GM18870 (cell line): Measurements from ENCODE around the gene MAPK6.

Experiments used
- ATAC-seq: cut with Tn5 transposase; IDR thresholded peaks from one replicate; pipeline ENCODE4 v1.9.1; 2021; ENCODE audit warnings: moderate library complexity; ENCODE audit not compliant: unreplicated experiment

MAPK6 gene

GRCh38 chr15:52010633-52011595 lies 8.1 kb upstream of the MAPK6 start:
- ATAC-seq, result no peak

- ATAC-seq, result no peak
Observed at GRCh38 chr15:52011711-52012144, 7.3 kb upstream of the MAPK6 start.

- ATAC-seq, result no peak
Observed at GRCh38 chr15:52012210-52012609, 6.8 kb upstream of the MAPK6 start.

GRCh38 chr15:52013151-52013791 lies 5.7 kb upstream of the MAPK6 start:
- ATAC-seq, result no peak

- no peak for ATAC-seq
Observed at GRCh38 chr15:52014616-52015015, 4.4 kb upstream of the MAPK6 start.

GRCh38 chr15:52016316-52016715 lies 2.7 kb upstream of the MAPK6 start:
- no peak for ATAC-seq

GRCh38 chr15:52018244-52018643 lies 775 bp upstream of the MAPK6 start:
- ATAC-seq, result no peak

GRCh38 chr15:52019394-52020220 lies 588 bp downstream of the MAPK6 start:
- peak; percentile 36 for ATAC-seq

- no peak for ATAC-seq
Observed at GRCh38 chr15:52020221-52021085, 1.4 kb downstream of the MAPK6 start.

GRCh38 chr15:52021128-52021671 lies 2.2 kb downstream of the MAPK6 start:
- ATAC-seq, result no peak

GRCh38 chr15:52021892-52022540 lies 3.0 kb downstream of the MAPK6 start:
- ATAC-seq, result no peak

GRCh38 chr15:52023169-52023922 lies 4.3 kb downstream of the MAPK6 start:
- ATAC-seq, result no peak

- no peak for ATAC-seq
Observed at GRCh38 chr15:52028431-52029093, 9.5 kb downstream of the MAPK6 start.

GRCh38 chr15:52030010-52030409 lies 11.0 kb downstream of the MAPK6 start:
- ATAC-seq, result no peak

- no peak for ATAC-seq
Observed at GRCh38 chr15:52031556-52031955, 12.5 kb downstream of the MAPK6 start.

GRCh38 chr15:52037889-52038505 lies 19.0 kb downstream of the MAPK6 start:
- no peak for ATAC-seq

- ATAC-seq, result no peak
Observed at GRCh38 chr15:52039925-52040781, 21.1 kb downstream of the MAPK6 start.
